Loucy (cell line): Measurements from ENCODE around the gene CAMTA1.

ENCODE experiments used
- EZH2phosphoT487 ChIP-seq: fragments of 200-600 bp; IDR thresholded peaks from 2 replicates; pipeline ENCODE4 v1.6.1; 2018; ENCODE audit warnings: antibody characterized with exemption, mild to moderate bottlenecking, moderate library complexity, borderline replicate concordance
- TF ChIP-seq, protein P1 (sequence below): fragments of 200-600 bp; sonication (generic); conservative IDR thresholded peaks from 2 replicates; pipeline ENCODE4 v1.5.1; 2014; ENCODE audit warnings: mild to moderate bottlenecking, antibody characterized with exemption, low read length

DNA sequence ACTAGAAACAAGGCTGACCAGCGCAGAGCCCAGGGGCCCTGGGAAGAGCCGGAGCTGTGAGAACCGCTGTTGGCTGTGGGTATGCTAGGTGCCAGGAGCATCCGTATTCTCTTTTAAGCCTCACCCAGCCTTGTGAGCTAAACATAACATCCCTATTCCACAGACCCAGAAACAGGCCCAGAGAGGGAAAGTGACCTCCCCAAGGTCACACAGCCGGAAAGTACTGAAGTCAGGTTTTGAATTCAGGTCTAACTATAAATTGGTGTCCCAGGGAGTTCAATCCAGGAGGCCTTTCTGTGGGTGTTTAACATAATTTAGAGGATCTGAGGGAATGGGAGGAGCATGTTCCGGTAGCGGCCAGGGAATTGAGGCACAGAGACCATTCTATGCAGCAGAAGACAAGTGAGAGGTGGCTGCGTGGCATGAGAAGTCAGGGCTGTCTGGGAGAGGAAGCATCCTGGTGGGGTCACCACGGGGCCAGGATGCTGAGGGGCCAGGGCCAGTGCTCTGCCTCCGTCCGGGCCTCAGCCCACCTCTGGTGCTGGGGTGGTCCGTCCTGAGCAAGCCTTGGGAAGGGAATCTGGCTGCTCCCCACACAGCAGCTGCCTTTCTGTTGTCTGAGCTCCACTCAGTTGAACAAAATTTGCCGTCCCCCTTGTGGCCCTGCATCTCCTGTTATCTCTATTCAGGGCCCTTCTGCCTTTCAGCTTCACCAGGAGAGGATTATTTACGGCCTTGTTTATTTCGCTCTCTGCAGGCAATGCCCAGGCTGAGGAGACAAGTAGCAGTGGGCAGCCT, 647.0 kb downstream of the CAMTA1 start:
- TF ChIP-seq, protein P1, sequence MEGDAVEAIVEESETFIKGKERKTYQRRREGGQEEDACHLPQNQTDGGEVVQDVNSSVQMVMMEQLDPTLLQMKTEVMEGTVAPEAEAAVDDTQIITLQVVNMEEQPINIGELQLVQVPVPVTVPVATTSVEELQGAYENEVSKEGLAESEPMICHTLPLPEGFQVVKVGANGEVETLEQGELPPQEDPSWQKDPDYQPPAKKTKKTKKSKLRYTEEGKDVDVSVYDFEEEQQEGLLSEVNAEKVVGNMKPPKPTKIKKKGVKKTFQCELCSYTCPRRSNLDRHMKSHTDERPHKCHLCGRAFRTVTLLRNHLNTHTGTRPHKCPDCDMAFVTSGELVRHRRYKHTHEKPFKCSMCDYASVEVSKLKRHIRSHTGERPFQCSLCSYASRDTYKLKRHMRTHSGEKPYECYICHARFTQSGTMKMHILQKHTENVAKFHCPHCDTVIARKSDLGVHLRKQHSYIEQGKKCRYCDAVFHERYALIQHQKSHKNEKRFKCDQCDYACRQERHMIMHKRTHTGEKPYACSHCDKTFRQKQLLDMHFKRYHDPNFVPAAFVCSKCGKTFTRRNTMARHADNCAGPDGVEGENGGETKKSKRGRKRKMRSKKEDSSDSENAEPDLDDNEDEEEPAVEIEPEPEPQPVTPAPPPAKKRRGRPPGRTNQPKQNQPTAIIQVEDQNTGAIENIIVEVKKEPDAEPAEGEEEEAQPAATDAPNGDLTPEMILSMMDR: no peak
- no peak for TF ChIP-seq EZH2phosphoT487
